Lower lobe of right lung (tissue), 2 donors: ENCODE measurements around the gene RBM20. TPM values are rescaled to one million over a fixed set of nuclear protein-coding genes. Genes with fewer than 3 reads are reported as not detected.

Experiments used
- ATAC-seq, 2 donors: fragments of 200-7000 bp; cut with Tn5 transposase; one replicate each; pipeline ENCODE4 v1.9.1; 2020 to 2022; ENCODE audit warnings: mild to moderate bottlenecking in 2 of 2, moderate library complexity in 2 of 2
- DNase-seq: peaks from one replicate; pipeline ENCODE4 v3.0.0-alpha.2; 2020
- H3K27ac ChIP-seq: fragments of 200-600 bp; one replicate; pipeline ENCODE4 v1.8.0; 2022
- H3K27me3 ChIP-seq: fragments of 200-600 bp; one replicate; pipeline ENCODE4 v1.8.0; 2022; ENCODE audit warnings: low read depth
- H3K36me3 ChIP-seq: fragments of 200-600 bp; one replicate; pipeline ENCODE4 v1.8.0; 2022; ENCODE audit warnings: mild to moderate bottlenecking
- H3K4me1 ChIP-seq: fragments of 200-600 bp; one replicate; pipeline ENCODE4 v1.8.0; 2022
- H3K4me3 ChIP-seq: fragments of 200-600 bp; one replicate; pipeline ENCODE4 v1.8.0; 2022; ENCODE audit warnings: mild to moderate bottlenecking
- H3K9me3 ChIP-seq: fragments of 200-600 bp; one replicate; pipeline ENCODE4 v1.8.0; 2022
- intact Hi-C: fragments of 100-400 bp; cut with DNase I; formaldehyde crosslinking; loops from one replicate; pipeline ENCODE4 v1.11.0; 2022
- total RNA-seq: library from RNA; stranded (reverse); fragmentation: NEBNext Ultra II Directional; extraction: Animal tissue kit (Norgen Biotek cat#: 25700); gene quantifications from one replicate; pipeline ENCODE4 v1.2.1, GENCODE V29; 2021
- TF ChIP-seq, protein P1 (sequence below): fragments of 200-600 bp; IDR thresholded peaks from one replicate; pipeline ENCODE4 v1.8.0; 2022; ENCODE audit warnings: antibody characterized with exemption, mild to moderate bottlenecking
- donor health status: DM: no; HTN: yes; CAD: no; lungs with severe emphysema.

The RBM20 gene
- total RNA-seq, 1 donor from 2014 or later, result 1.0 TPM

DNA sequence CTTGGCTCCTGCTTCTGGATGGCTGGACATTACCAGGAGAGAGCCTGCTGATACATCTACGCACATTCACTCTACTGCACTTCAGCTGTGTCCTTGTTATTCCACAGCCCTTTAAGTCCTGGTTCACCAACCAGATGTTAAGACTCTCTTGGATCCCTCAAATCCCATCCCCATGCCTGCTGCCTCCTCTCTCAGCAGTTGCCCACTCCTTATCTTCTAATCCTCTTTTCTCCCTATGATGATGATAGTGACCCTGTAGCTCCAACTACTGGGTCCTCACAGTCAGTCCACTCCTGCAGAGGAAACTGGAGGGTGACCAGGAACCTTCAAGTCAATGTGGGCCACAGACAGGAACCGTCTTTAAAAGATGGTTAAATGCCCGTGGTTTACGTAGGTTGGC is 131.3 kb downstream of the RBM20 start:
- DNase-seq (no peak), ATAC-seq (no peak)
- H3K9me3 ChIP-seq, result no peaks in the 10 kb centered on the region
- H3K27ac ChIP-seq, result no peak overlapping the region
- no peaks in the 10 kb centered on the region for H3K36me3 ChIP-seq
- H3K4me3 ChIP-seq, result no peak overlapping the region
- no peaks in the 10 kb centered on the region for H3K4me1 ChIP-seq
- peaks cover 8% of the 10 kb centered on the region for H3K27me3 ChIP-seq
- TF ChIP-seq, protein P1, sequence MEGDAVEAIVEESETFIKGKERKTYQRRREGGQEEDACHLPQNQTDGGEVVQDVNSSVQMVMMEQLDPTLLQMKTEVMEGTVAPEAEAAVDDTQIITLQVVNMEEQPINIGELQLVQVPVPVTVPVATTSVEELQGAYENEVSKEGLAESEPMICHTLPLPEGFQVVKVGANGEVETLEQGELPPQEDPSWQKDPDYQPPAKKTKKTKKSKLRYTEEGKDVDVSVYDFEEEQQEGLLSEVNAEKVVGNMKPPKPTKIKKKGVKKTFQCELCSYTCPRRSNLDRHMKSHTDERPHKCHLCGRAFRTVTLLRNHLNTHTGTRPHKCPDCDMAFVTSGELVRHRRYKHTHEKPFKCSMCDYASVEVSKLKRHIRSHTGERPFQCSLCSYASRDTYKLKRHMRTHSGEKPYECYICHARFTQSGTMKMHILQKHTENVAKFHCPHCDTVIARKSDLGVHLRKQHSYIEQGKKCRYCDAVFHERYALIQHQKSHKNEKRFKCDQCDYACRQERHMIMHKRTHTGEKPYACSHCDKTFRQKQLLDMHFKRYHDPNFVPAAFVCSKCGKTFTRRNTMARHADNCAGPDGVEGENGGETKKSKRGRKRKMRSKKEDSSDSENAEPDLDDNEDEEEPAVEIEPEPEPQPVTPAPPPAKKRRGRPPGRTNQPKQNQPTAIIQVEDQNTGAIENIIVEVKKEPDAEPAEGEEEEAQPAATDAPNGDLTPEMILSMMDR, result no peak
- intact Hi-C loops, result no loop called here

DNA sequence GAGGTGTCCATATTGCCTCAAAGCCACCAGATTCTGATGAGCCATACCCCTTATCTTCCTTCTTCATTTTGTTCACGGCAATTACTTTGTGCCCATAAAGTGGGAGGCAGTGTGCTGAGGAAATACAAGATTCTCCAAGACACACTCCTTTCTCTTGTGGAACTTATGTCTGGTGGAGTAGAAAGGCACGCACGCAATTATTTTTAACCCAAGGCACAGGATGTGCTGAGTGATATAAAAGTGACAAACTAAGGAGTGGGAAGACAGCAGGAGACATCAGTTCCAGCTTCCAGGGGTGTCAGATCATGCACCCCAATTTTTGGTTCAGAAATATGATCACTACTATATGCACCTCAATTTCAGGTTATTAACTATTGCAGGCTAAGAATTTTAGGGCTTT is 132.9 kb downstream of the RBM20 start:
- DNase-seq, result no peak

DNA sequence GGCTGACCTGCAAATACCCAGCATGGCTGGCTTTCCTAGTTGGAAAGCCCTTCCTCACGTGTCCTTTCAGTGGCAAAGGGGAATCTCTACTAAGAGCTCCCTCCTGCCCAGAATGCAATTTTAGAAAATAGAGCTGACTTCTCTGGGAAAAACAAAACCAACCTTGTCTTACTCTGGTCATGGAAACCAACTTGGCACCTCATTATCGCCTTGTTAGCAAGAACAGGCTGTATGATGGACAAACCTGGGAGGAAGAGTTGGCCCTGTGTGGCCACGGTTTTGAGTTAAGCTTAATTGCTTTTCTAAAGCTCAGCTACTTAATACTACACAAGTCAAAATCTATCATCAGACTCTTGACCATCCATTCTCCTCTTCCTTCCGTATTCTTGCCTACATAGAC is 133.5 kb downstream of the RBM20 start:
- Histone ChIP-seq H3K36me3 (no peaks in the 10 kb centered on the region), H3K4me3 (no peak overlapping the region), H3K9me3 (no peaks in the 10 kb centered on the region), H3K4me1 (no peaks in the 10 kb centered on the region), H3K27me3 (peaks cover 8% of the 10 kb centered on the region), H3K27ac (no peak overlapping the region)
- DNase-seq (no peak), ATAC-seq (no peak)
- intact Hi-C loops, result no loop called here
- TF ChIP-seq, protein P1, result no peak

More for the DNA sequence above, 132.9 kb downstream of the RBM20 start:
- TF ChIP-seq, protein P1, result no peak
- H3K9me3 ChIP-seq, result no peaks in the 10 kb centered on the region
- no peak overlapping the region for H3K4me3 ChIP-seq
- H3K4me1 ChIP-seq, result no peaks in the 10 kb centered on the region
- no peaks in the 10 kb centered on the region for H3K36me3 ChIP-seq
- ATAC-seq, result no peak
- H3K27me3 ChIP-seq, result peaks cover 8% of the 10 kb centered on the region
- H3K27ac ChIP-seq, result no peak overlapping the region
- intact Hi-C loops, result no loop called here

DNA sequence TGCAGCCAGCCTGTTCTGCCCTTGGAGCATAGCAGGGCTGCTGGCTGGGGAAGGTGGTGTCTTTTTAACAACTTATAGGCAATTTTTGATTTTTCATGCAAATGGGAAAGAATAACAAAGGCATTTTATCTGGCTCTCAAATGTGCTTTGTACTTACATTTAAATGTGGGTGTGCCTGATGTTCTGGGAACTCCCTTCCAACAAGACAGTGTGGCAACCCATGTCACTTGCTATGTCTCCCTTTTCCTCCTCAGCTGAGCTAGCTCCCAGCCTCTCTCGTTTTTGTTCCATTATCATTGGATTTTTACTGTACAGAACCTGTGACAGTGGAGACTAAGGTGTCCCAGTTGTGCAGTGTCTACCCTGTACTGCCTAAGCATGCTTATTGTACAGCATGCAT is 134.1 kb downstream of the RBM20 start:
- Histone ChIP-seq H3K36me3 (no peaks in the 10 kb centered on the region), H3K4me3 (no peak overlapping the region), H3K4me1 (no peaks in the 10 kb centered on the region), H3K9me3 (no peaks in the 10 kb centered on the region), H3K27ac (no peak overlapping the region), H3K27me3 (peaks cover 8% of the 10 kb centered on the region)
- DNase-seq (no peak), ATAC-seq (no peak)
- intact Hi-C loops, result no loop called here
- TF ChIP-seq, protein P1, result no peak

DNA sequence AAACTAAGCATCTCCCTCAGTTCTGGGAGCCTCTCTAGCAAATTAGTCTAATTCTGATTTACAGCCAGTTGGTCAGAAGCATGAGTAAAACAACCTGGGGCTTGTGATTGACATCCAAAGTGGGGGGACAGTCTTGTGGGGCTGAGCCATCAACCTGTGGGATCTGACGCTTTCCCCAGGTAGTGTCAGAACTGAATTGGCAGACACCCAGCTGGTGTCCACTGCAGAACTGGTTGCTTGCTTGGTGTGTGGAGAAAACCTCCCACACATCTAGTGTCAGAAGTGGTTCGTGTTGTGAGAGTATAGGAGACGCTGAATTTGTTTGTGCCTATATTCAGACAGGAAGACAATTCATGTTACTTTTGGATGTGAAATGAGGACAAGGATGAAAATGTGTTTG is 135.4 kb downstream of the RBM20 start:
- DNase-seq (no peak), ATAC-seq (no peak)
- TF ChIP-seq, protein P1, result no peak
- peaks cover 8% of the 10 kb centered on the region for H3K27me3 ChIP-seq
- no peak overlapping the region for H3K4me3 ChIP-seq
- H3K9me3 ChIP-seq, result no peaks in the 10 kb centered on the region
- no peaks in the 10 kb centered on the region for H3K36me3 ChIP-seq
- peaks cover 8% of the 10 kb centered on the region for H3K4me1 ChIP-seq
- no peak overlapping the region for H3K27ac ChIP-seq
- intact Hi-C loops, result no loop called here

DNA sequence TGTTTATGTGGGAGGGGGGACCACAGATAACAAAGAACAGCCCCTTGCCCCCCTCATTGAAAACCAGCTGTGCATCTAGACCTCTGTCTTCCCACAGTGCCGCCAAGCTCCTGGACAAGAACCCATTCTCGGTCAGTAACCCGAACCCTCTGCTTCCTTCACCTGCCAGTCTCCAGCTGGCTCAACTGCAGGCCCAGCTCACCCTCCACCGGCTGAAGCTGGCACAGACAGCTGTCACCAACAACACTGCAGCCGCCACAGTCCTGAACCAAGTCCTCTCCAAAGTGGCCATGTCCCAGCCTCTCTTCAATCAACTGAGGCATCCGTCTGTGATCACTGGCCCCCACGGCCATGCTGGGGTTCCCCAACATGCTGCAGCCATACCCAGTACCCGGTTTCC is 136.6 kb downstream of the RBM20 start:
- no peak overlapping the region for H3K27ac ChIP-seq
- TF ChIP-seq, protein P1, result no peak
- intact Hi-C loops, result no loop called here
- H3K9me3 ChIP-seq, result no peaks in the 10 kb centered on the region
- H3K27me3 ChIP-seq, result peaks cover 8% of the 10 kb centered on the region
- peaks cover 8% of the 10 kb centered on the region for H3K4me1 ChIP-seq
- no peak overlapping the region for H3K4me3 ChIP-seq
- DNase-seq (no peak), ATAC-seq (no peak)
- H3K36me3 ChIP-seq, result no peaks in the 10 kb centered on the region
